ENCODE data around the gene PGBD2.
"Not testable (repeated sequence)": the region's sequence is repeated elsewhere in the genome, so short reads cannot be mapped to it uniquely, and the experiment has no call there.

DNA sequence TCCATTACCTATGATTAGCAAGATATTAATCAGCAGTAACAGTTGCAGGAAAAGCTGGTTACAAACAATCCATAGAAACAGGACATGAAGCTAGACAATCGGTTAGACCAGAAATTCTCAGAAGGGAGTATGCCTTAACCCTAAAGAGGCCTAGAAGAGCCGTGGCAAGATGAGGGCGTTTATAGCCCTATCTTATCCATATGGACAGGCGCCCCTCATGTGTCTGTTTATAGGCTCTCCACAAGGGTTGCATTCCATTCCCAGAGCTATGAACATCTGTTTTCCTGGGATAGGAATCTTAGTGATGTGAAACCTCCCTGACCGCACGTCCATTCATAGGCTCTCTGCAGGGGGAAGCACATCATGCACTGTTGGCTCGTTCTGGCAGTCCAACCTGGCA, 23.6 kb upstream of the PGBD2 start:
- TF ChIP-seq CTCF (IDR thresholded peaks at IDR 0.05; ENCODE audit: insufficient read depth, low read length); REST (IDR thresholded peaks at IDR 0.05; ENCODE audit: insufficient replicate concordance, low read depth); POLR2AphosphoS5 (IDR thresholded peaks at IDR 0.05; ENCODE audit: low read depth): not testable (repeated sequence)

All from HL-60 (cell line).